PC-3 (cell line): ENCODE data around the gene TNC. TPM values are rescaled to one million over a fixed set of nuclear protein-coding genes. Genes with fewer than 3 reads are reported as not detected.

ENCODE experiments used
- ATAC-seq: fragments of 200-7000 bp; cut with Tn5 transposase; 2 replicates; pipeline ENCODE4 v1.9.1; 2020; ENCODE audit warnings: mild to moderate bottlenecking, moderate library complexity
- BruUV-seq: library from RNA; stranded (reverse); fragments of 400-500 nt; replicated peaks from 2 replicates; lab custom pipeline; 2021; lab: Mats Ljungman, UMichigan
- CTCF ChIA-PET: fragments of 300-600 bp; sonication (Branson Sonifier 250); formaldehyde crosslinking; loops from one replicate; lab custom pipeline; 2022; ENCODE audit warnings: antibody characterized with exemption; lab: Charles Lee
- POLR2A ChIA-PET: fragments of 300-600 bp; sonication (Branson Sonifier 250); formaldehyde crosslinking; loops from one replicate; lab custom pipeline; 2022; ENCODE audit warnings: antibody characterized with exemption; ENCODE audit not compliant: unreplicated experiment; lab: Charles Lee
- DNase-seq: peaks from one replicate; pipeline ENCODE4 v3.0.0-alpha.2; 2015
- H2AFZ ChIP-seq: fragments of 300-600 bp; sonication (generic); 2 replicates; pipeline ENCODE4 v1.6.0; 2016; ENCODE audit warnings: antibody characterized with exemption, low read length
- H3F3A ChIP-seq: fragments of 300-600 bp; sonication (generic); one replicate; pipeline ENCODE4 v1.6.0; 2017; ENCODE audit warnings: antibody characterized with exemption, low read length, control low read depth, mild to moderate bottlenecking; ENCODE audit not compliant: unreplicated experiment
- H3K27ac ChIP-seq: fragments of 300-600 bp; sonication (generic); 2 replicates; pipeline ENCODE4 v1.5.1; 2016; ENCODE audit warnings: mild to moderate bottlenecking, low read length
- H3K27me3 ChIP-seq: fragments of 300-600 bp; sonication (generic); 2 replicates; pipeline ENCODE4 v1.6.1; 2016; ENCODE audit warnings: low read length, mixed read lengths
- H3K36me3 ChIP-seq: fragments of 300-600 bp; sonication (generic); 2 replicates; pipeline ENCODE4 v1.6.1; 2016; ENCODE audit warnings: low read depth, mixed run types, low read length, mixed read lengths
- H3K4me1 ChIP-seq: fragments of 300-600 bp; sonication (generic); 2 replicates; pipeline ENCODE4 v1.5.1; 2016; ENCODE audit warnings: low read length; ENCODE audit not compliant: insufficient read depth
- H3K4me2 ChIP-seq: fragments of 300-600 bp; sonication (generic); 2 replicates; pipeline ENCODE4 v1.6.0; 2016; ENCODE audit warnings: low read length
- H3K4me3 ChIP-seq: fragments of 300-600 bp; sonication (generic); 2 replicates; pipeline ENCODE4 v1.5.1; 2016; ENCODE audit warnings: mild to moderate bottlenecking, low read length, mixed read lengths
- H3K79me2 ChIP-seq: fragments of 300-600 bp; sonication (generic); 2 replicates; pipeline ENCODE4 v1.6.1; 2017; ENCODE audit warnings: low read length, mixed read lengths
- H3K9ac ChIP-seq: fragments of 300-600 bp; sonication (generic); 2 replicates; pipeline ENCODE4 v1.6.0; 2016; ENCODE audit warnings: mild to moderate bottlenecking, low read length
- H3K9me2 ChIP-seq: fragments of 300-600 bp; sonication (generic); replicated peaks from 2 replicates; pipeline ENCODE4 v1.6.1; 2016; ENCODE audit warnings: mixed run types, low read length, mixed read lengths
- H3K9me3 ChIP-seq: fragments of 300-600 bp; sonication (generic); 2 replicates; pipeline ENCODE4 v1.6.1; 2016; ENCODE audit warnings: low read length, mixed read lengths
- H4K20me1 ChIP-seq: fragments of 300-600 bp; sonication (generic); 2 replicates; pipeline ENCODE4 v1.6.1; 2016; ENCODE audit warnings: low read length, mixed read lengths
- CTCF ChIP-seq: fragments of 300-600 bp; sonication (generic); conservative IDR thresholded peaks from 2 replicates; pipeline ENCODE4 v1.5.1; 2017; ENCODE audit warnings: antibody characterized with exemption, low read depth, mild to moderate bottlenecking, low read length
- EZH2 ChIP-seq: fragments of 300-600 bp; sonication (generic); IDR thresholded peaks from one replicate; pipeline ENCODE4 v1.6.1; 2017; ENCODE audit warnings: antibody characterized with exemption, mild to moderate bottlenecking, low read length; ENCODE audit not compliant: unreplicated experiment
- EZH2phosphoT487 ChIP-seq: fragments of 300-600 bp; sonication (generic); IDR thresholded peaks from 2 replicates; pipeline ENCODE4 v1.6.1; 2018; ENCODE audit warnings: mild to moderate bottlenecking, antibody characterized with exemption, low read length, borderline replicate concordance
- intact Hi-C: fragments of 100-400 bp; cut with micrococcal nuclease; formaldehyde crosslinking; loops from 2 replicates; pipeline ENCODE4 v1.9.0; 2023
- total RNA-seq: library from RNA; depleted of rRNA; stranded (reverse); fragments of >200 nt; gene quantifications from 2 replicates; pipeline ENCODE4 v1.2.3, GENCODE V29; 2014

Gene TNC
- total RNA-seq, 1 experiment from 2014 or later: 60.1 TPM

DNA sequence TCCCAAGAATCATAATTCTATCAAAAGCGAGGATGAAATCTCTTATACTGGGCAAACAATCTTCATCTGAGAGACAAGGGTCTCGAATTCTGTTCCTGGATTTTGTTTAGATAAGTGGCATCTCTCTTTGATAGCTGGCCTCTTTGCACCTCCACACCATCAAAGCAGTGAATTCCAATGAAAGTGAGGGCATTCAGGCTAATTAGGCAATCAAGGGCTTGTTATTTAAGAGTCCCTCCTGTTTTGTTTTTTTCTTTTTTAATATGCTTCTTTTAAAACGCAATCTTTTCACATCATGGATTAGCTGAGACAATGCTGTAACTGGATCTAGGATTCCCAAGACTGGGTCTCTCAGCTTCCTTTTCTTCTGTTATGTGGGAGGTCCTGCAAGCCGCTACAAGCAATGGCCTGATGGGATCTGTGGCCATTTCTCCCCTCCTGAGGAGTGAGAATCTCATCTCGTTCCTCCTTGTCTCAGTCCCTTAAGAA is 67.9 kb downstream of the TNC start:
- ChIA-PET CTCF (no interaction called here), POLR2A (no interaction called here)
- H3K9ac ChIP-seq: no peak overlapping the region
- no peaks in the 10 kb centered on the region for H3K9me3 ChIP-seq
- H3F3A ChIP-seq: no peaks in the 10 kb centered on the region
- no peak overlapping the region for H3K27ac ChIP-seq
- no peaks in the 10 kb centered on the region for H3K27me3 ChIP-seq
- H3K79me2 ChIP-seq: no peaks in the 10 kb centered on the region
- H3K9me2 ChIP-seq: no peaks in the 10 kb centered on the region
- H4K20me1 ChIP-seq: no peaks in the 10 kb centered on the region
- no peak overlapping the region for H3K4me2 ChIP-seq
- BruUV-seq: no TSS peak
- H3K36me3 ChIP-seq: no peaks in the 10 kb centered on the region
- no peak overlapping the region for H3K4me3 ChIP-seq
- no peak overlapping the region for H2AFZ ChIP-seq
- H3K4me1 ChIP-seq: no peaks in the 10 kb centered on the region
- intact Hi-C loops: no loop called here
- TF ChIP-seq EZH2: no peak
- TF ChIP-seq EZH2phosphoT487: no peak
- no peak for TF ChIP-seq CTCF
- ATAC-seq: no peak
- DNase-seq: no peak

DNA sequence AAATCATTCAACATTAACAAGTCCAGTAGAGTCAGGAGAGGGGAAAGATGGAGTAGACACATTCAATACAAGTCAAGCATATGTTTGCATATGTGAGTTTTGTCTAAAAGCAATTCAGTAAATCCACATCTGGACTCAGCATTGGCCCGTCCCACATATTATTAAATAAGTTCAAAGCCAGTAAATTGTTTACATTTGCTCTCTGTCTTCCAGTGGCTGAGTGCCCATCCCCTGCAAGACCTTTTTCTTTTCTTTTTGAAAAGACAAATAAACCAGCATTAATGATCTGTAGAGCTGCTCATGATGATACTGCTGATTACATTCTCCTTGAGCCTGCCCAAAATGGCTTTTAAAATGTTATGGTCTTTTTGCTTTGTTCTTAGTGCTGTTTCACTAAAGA is 71.1 kb downstream of the TNC start:
- no peak overlapping the region for H3K4me3 ChIP-seq
- H3K79me2 ChIP-seq: no peaks in the 10 kb centered on the region
- ChIA-PET POLR2A (no interaction called here), CTCF (no interaction called here)
- BruUV-seq: no TSS peak
- H3K4me2 ChIP-seq: no peak overlapping the region
- no peak overlapping the region for H3K9ac ChIP-seq
- no peaks in the 10 kb centered on the region for H3K27me3 ChIP-seq
- H4K20me1 ChIP-seq: no peaks in the 10 kb centered on the region
- intact Hi-C loops: no loop called here
- DNase-seq (no peak), ATAC-seq (no peak)
- no peak overlapping the region for H3K27ac ChIP-seq
- no peaks in the 10 kb centered on the region for H3F3A ChIP-seq
- no peaks in the 10 kb centered on the region for H3K4me1 ChIP-seq
- no peak overlapping the region for H2AFZ ChIP-seq
- no peaks in the 10 kb centered on the region for H3K36me3 ChIP-seq
- no peaks in the 10 kb centered on the region for H3K9me2 ChIP-seq
- no peaks in the 10 kb centered on the region for H3K9me3 ChIP-seq
- TF ChIP-seq CTCF (no peak), EZH2 (no peak)

DNA sequence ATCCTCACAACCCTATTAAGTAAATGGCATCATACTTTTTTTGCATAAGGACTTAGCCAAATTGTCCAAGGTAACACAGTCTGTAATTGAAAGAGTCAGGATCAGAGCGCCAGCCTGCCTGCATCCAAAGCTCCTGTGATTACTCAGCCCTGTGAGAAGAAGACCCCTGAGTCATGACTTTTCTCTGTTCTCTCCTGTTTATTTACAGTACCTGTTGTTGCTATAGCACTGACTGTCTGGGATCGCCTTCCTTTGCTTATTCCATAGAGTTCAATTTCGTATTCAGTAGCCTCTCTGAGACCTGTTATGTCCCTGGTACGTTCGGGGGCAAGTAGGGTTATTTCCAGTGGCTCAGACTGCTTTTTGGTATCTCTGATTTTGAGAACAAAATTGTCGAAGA is 71.8 kb downstream of the TNC start:
- H2AFZ ChIP-seq: no peak overlapping the region
- no peaks in the 10 kb centered on the region for H3K9me3 ChIP-seq
- ATAC-seq (no peak), DNase-seq (no peak)
- no peak overlapping the region for H3K27ac ChIP-seq
- H3K79me2 ChIP-seq: no peaks in the 10 kb centered on the region
- TF ChIP-seq CTCF: no peak
- no peak for TF ChIP-seq EZH2phosphoT487
- no peak for TF ChIP-seq EZH2
- ChIA-PET CTCF (no interaction called here), POLR2A (no interaction called here)
- no peak overlapping the region for H3K4me3 ChIP-seq
- no peaks in the 10 kb centered on the region for H3K9me2 ChIP-seq
- no peaks in the 10 kb centered on the region for H3K36me3 ChIP-seq
- H4K20me1 ChIP-seq: no peaks in the 10 kb centered on the region
- H3K27me3 ChIP-seq: no peaks in the 10 kb centered on the region
- H3K4me1 ChIP-seq: no peaks in the 10 kb centered on the region
- H3K9ac ChIP-seq: no peak overlapping the region
- H3K4me2 ChIP-seq: no peak overlapping the region
- intact Hi-C loops: no loop called here
- BruUV-seq: no TSS peak
- H3F3A ChIP-seq: no peaks in the 10 kb centered on the region
